Thyroid gland (tissue), 4 donors: Measurements from ENCODE around the gene MEF2B. TPM values are rescaled to one million over a fixed set of nuclear protein-coding genes. Genes with fewer than 3 reads are reported as not detected.

Experiments
- DNase-seq, 2 donors: peaks; one replicate each; pipeline ENCODE4 v3.0.0-alpha.2; 2019
- H3K27ac ChIP-seq, 3 donors: fragments of 200-600 bp; sonication (generic); 1 replicate in 2 of 3; 2 replicates in 1 of 3; pipeline ENCODE4 v1.5.1; 2016 to 2019; ENCODE audit warnings: mild to moderate bottlenecking in 1 of 3, moderate library complexity in 1 of 3
- H3K27me3 ChIP-seq: fragments of 200-600 bp; sonication (generic); one replicate; pipeline ENCODE4 v1.5.1; 2019
- H3K36me3 ChIP-seq, 2 donors: fragments of 200-600 bp; sonication (generic); one replicate each; pipeline ENCODE4 v1.5.1; 2016 to 2019
- H3K4me1 ChIP-seq, 2 donors: fragments of 200-600 bp; sonication (generic); one replicate each; pipeline ENCODE4 v1.5.1; 2017 to 2019
- H3K4me3 ChIP-seq, 3 donors: fragments of 200-600 bp; sonication (generic); replicated peaks in 1 of 3; 1 replicate in 2 of 3; 2 replicates in 1 of 3; pipeline ENCODE4 v1.5.1; 2016; ENCODE audit warnings: mild to moderate bottlenecking in 1 of 3
- H3K9me3 ChIP-seq: fragments of 200-600 bp; sonication (generic); one replicate; pipeline ENCODE4 v1.5.1; 2017
- CTCF ChIP-seq, 6 experiments: fragments of 200-600 bp in 3 of 6; fragments of 450-650 bp in 3 of 6; sonication (generic) in 3 of 6; IDR thresholded peaks; one replicate each; pipeline ENCODE4 v1.5.1; 2016 to 2019; ENCODE audit warnings: antibody characterized with exemption in 6 of 6, mild to moderate bottlenecking in 2 of 6, inconsistent platforms in 1 of 6, moderate library complexity in 1 of 6
- POLR2A ChIP-seq, 2 donors: fragments of 450-650 bp; IDR thresholded peaks; one replicate each; pipeline ENCODE4 v1.6.1; 2017; ENCODE audit warnings: antibody characterized with exemption in 2 of 2, mild to moderate bottlenecking in 2 of 2, moderate library complexity in 1 of 2
- WGBS, 2 donors: methylation state at CpG; one replicate each; pipeline ENCODE4 v1.1.5; 2017; 5-methylcytosine and 5-hydroxymethylcytosine counted together
- intact Hi-C: fragments of 100-400 bp; cut with DNase I; formaldehyde crosslinking; loops from one replicate; pipeline ENCODE4 v1.15.1; 2023
- total RNA-seq, 4 donors: library from RNA; depleted of rRNA; stranded (reverse); fragments of >200 nt; gene quantifications; one replicate each; pipeline ENCODE4 v1.2.3, GENCODE V29; 2016

MEF2B gene
- total RNA-seq, 4 donors from 2014 or later = 0.67 to 1.5 TPM; not detected in 2

- intact Hi-C loops = no loop called here
- no peak for DNase-seq
- 62 to 70% methylated on average over 25 to 34 of the region's 39 CpGs for WGBS, 2 donors
- Histone ChIP-seq H3K9me3 (no peaks in the 10 kb centered on the region), H3K4me3 (no peak overlapping the region), H3K27ac (no peak overlapping the region), H3K36me3 (peaks cover 7 to 11% of the 10 kb centered on the region in 2 donors), H3K27me3 (no peaks in the 10 kb centered on the region), H3K4me1 (no peaks in the 10 kb centered on the region)
- TF ChIP-seq CTCF (IDR thresholded peaks at IDR 0.05) (no peak), POLR2A (IDR thresholded peaks at IDR 0.05) (no peak)
Observed at GRCh38 chr19:19120308-19121231, 49.5 kb downstream of the MEF2B start.

GRCh38 chr19:19119325-19120237 lies 50.5 kb downstream of the MEF2B start:
- Histone ChIP-seq H3K4me3 (no peak overlapping the region), H3K9me3 (no peaks in the 10 kb centered on the region), H3K4me1 (no peaks in the 10 kb centered on the region), H3K27me3 (no peaks in the 10 kb centered on the region), H3K27ac (no peak overlapping the region), H3K36me3 (peaks cover 7 to 11% of the 10 kb centered on the region in 2 donors)
- TF ChIP-seq CTCF (IDR thresholded peaks at IDR 0.05) = no peak
- no peak for TF ChIP-seq POLR2A (IDR thresholded peaks at IDR 0.05)
- no peak for DNase-seq
- WGBS, 2 donors = 96% methylated on average over 38 of the region's 39 CpGs
- intact Hi-C loops = no loop called here

GRCh38 chr19:19115954-19116353 lies 54.1 kb downstream of the MEF2B start:
- Histone ChIP-seq H3K27ac (no peak overlapping the region), H3K4me3 (no peak overlapping the region), H3K36me3 (peaks cover 7% of the 10 kb centered on the region in 2 donors), H3K9me3 (no peaks in the 10 kb centered on the region), H3K27me3 (no peaks in the 10 kb centered on the region), H3K4me1 (peaks cover 16 to 23% of the 10 kb centered on the region in 2 donors)
- intact Hi-C loops = no loop called here
- no peak for DNase-seq
- peak in 5 of 6 experiments; percentile 9 to 50 (median 36) for TF ChIP-seq CTCF (IDR thresholded peaks at IDR 0.05)
- no peak for TF ChIP-seq POLR2A (IDR thresholded peaks at IDR 0.05)
- 64 to 84% methylated on average over 5 to 9 of the region's 9 CpGs for WGBS, 2 donors

GRCh38 chr19:19113040-19113626 lies 56.9 kb downstream of the MEF2B start:
- 43 to 57% methylated on average over 2 to 5 of the region's 7 CpGs for WGBS, 2 donors
- Histone ChIP-seq H3K4me3 (no peak overlapping the region), H3K27me3 (no peaks in the 10 kb centered on the region), H3K9me3 (no peaks in the 10 kb centered on the region), H3K36me3 (no peaks in the 10 kb centered on the region), H3K27ac (peak overlapping the region in 2 of 3 donors; percentile 41 to 78), H3K4me1 (peaks cover 16 to 23% of the 10 kb centered on the region in 2 donors)
- TF ChIP-seq POLR2A (IDR thresholded peaks at IDR 0.05) (no peak), CTCF (IDR thresholded peaks at IDR 0.05) (peak in 3 of 6 experiments; percentile 6 to 19 (median 16))
- DNase-seq = no peak
- intact Hi-C loops = no loop called here
